Psoas muscle (tissue), 8 donors: ENCODE results near the gene OSBPL7. TPM values are rescaled to one million over a fixed set of nuclear protein-coding genes. Genes with fewer than 3 reads are reported as not detected.

Experiments used
- ATAC-seq, 4 donors: fragments of 200-7000 bp; cut with Tn5 transposase; one replicate each; pipeline ENCODE4 v1.9.1; 2020; ENCODE audit warnings: moderate library complexity in 3 of 4, mild to moderate bottlenecking in 2 of 4
- DNase-seq, 2 donors: peaks; one replicate each; pipeline ENCODE4 v3.0.0-alpha.2; 2020
- H3K27ac ChIP-seq: fragments of 200-600 bp; one replicate; pipeline ENCODE4 v1.8.0; 2022
- H3K27me3 ChIP-seq, 3 donors: fragments of 200-600 bp in 1 of 3; one replicate each; pipeline versions ENCODE4 v1.6.1 to v1.8.0; 2013 to 2022; ENCODE audit warnings: low read length in 2 of 3, mild to moderate bottlenecking in 2 of 3, moderate library complexity in 1 of 3; ENCODE audit not compliant: insufficient read depth in 3 of 3
- H3K36me3 ChIP-seq, 2 donors: fragments of 200-600 bp in 1 of 2; one replicate each; pipeline versions ENCODE4 v1.6.1 to v1.8.0; 2013 to 2022; ENCODE audit warnings: low read depth in 1 of 2, mild to moderate bottlenecking in 1 of 2, moderate library complexity in 1 of 2; ENCODE audit not compliant: insufficient read depth in 1 of 2
- H3K4me1 ChIP-seq: fragments of 200-600 bp; one replicate; pipeline ENCODE4 v1.8.0; 2022
- H3K4me3 ChIP-seq: fragments of 200-600 bp; one replicate; pipeline ENCODE4 v1.8.0; 2022; ENCODE audit warnings: mild to moderate bottlenecking
- H3K9me3 ChIP-seq: fragments of 200-600 bp; one replicate; pipeline ENCODE4 v1.8.0; 2022
- WGBS, 3 donors: extraction: QIAGEN DNeasy Blood & Tissue Kit; methylation state at CpG; one replicate each; pipeline versions ENCODE4 v1.1.6 to v1.1.7; 2013; 5-methylcytosine and 5-hydroxymethylcytosine counted together
- intact Hi-C, 2 donors: fragments of 100-400 bp; cut with DNase I; formaldehyde crosslinking; loops; one replicate each; pipeline versions ENCODE4 v1.11.0 to v1.14.2; 2022
- polyA plus RNA-seq, 3 donors: library from polyadenylated mRNA; stranded (reverse); fragments of 200-250 nt; gene quantifications; one replicate each; pipeline ENCODE4 v1.2.3, GENCODE V29; 2013
- total RNA-seq, 4 donors: library from RNA; stranded (reverse); fragmentation: NEBNext Ultra II Directional in 2 of 4; extraction: Animal tissue kit (Norgen Biotek cat#: 25700) in 2 of 4; gene quantifications; one replicate each; pipeline versions ENCODE4 v1.2.1 to v1.2.4, GENCODE V29; 2021 to 2023
- TF ChIP-seq, protein P1 (sequence below): fragments of 200-600 bp; IDR thresholded peaks from one replicate; pipeline ENCODE4 v1.8.0; 2022; ENCODE audit warnings: antibody characterized with exemption
- donor health status: healthy with polysubstance abuse.
- donor health status: DM: no; HTN: no; CAD: no; lungs with moderate emphysema.
- donor health status: Bipolar disorder and iron deficiency.
- donor health status: healthy.
- donor health status: DM: yes; HTN: yes; CAD: no.
- donor health status: DM: no; HTN: no; CAD: no.
- donor health status: DM: no; HTN: no; CAD: no.
- donor health status: DM: yes; HTN: yes; CAD: no.

Gene OSBPL7
- total and polyA plus RNA-seq, 7 donors, result 0.95 to 23.4 (median 2.6) TPM

DNA sequence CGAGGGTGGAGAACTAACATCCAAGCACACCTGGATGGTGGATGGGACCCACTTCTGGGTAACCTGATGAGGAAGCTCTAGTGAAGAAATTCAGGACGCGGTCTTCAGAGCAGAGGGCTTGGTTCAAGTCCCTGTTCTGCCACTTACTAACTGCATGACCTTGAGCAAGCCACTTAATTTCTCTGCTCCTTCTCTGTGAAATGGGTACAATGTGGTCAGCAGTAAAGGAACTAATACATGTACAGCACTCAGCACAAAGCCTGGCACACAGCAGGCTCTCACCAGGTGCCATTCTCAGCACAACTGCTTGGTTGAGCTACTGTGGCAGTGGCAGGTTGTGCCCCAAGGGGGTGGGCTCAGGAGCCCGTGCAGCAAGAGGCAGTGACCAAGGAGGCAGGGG, 1.9 kb upstream of the OSBPL7 start:
- H3K27ac ChIP-seq, result no peak overlapping the region
- H3K4me1 ChIP-seq, result peaks cover 21% of the 10 kb centered on the region
- H3K4me3 ChIP-seq, result no peak overlapping the region
- 85 to 92% (median 90%) methylated on average over 4 of the region's 4 CpGs for WGBS, 3 donors
- H3K9me3 ChIP-seq, result no peaks in the 10 kb centered on the region
- H3K36me3 ChIP-seq, result peaks cover 8 to 68% of the 10 kb centered on the region in 2 donors
- no peak for ATAC-seq
- TF ChIP-seq, protein P1, sequence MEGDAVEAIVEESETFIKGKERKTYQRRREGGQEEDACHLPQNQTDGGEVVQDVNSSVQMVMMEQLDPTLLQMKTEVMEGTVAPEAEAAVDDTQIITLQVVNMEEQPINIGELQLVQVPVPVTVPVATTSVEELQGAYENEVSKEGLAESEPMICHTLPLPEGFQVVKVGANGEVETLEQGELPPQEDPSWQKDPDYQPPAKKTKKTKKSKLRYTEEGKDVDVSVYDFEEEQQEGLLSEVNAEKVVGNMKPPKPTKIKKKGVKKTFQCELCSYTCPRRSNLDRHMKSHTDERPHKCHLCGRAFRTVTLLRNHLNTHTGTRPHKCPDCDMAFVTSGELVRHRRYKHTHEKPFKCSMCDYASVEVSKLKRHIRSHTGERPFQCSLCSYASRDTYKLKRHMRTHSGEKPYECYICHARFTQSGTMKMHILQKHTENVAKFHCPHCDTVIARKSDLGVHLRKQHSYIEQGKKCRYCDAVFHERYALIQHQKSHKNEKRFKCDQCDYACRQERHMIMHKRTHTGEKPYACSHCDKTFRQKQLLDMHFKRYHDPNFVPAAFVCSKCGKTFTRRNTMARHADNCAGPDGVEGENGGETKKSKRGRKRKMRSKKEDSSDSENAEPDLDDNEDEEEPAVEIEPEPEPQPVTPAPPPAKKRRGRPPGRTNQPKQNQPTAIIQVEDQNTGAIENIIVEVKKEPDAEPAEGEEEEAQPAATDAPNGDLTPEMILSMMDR, result no peak
- no peaks in the 10 kb centered on the region for H3K27me3 ChIP-seq
- DNase-seq, result no peak
- intact Hi-C loops, result loop anchor here in 1 of 2 donors (10.0 kb wide), 1 partner anchor 301 kb away; no protein-coding TSS in a partner anchor

DNA sequence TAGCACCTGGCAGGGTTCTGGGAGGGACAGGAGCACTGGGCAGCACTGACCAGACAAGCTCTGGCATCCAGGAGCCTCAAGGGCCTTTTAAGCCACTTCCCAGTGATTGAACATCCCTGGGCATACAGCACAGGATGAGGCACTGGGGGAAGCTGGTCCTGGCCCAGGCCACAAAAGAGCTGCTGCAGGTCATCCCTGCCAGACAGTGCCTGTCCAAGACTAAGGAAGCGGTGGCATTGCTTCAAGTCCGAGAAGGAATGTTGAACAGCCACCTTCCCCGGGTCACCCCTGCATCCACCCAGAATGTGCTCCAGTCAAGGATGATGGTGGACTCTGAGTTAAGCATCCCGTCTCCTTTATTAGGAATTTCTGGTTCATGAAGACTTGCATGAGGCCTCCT, 1.2 kb upstream of the OSBPL7 start:
- H3K27me3 ChIP-seq, result no peaks in the 10 kb centered on the region
- WGBS, 3 donors, result 48 to 89% (median 54%) methylated on average over 4 of the region's 4 CpGs
- H3K27ac ChIP-seq, result peak overlapping the region; percentile 92
- TF ChIP-seq, protein P1, result no peak
- H3K4me3 ChIP-seq, result no peak overlapping the region
- ATAC-seq (no peak), DNase-seq (peak in 1 of 2 donors; percentile 43)
- H3K9me3 ChIP-seq, result no peaks in the 10 kb centered on the region
- intact Hi-C loops, result loop anchor here in 1 of 2 donors (10.0 kb wide), 1 partner anchor 302 kb away; no protein-coding TSS in a partner anchor
- peaks cover 21% of the 10 kb centered on the region for H3K4me1 ChIP-seq
- H3K36me3 ChIP-seq, result peaks cover 5 to 68% of the 10 kb centered on the region in 2 donors

DNA sequence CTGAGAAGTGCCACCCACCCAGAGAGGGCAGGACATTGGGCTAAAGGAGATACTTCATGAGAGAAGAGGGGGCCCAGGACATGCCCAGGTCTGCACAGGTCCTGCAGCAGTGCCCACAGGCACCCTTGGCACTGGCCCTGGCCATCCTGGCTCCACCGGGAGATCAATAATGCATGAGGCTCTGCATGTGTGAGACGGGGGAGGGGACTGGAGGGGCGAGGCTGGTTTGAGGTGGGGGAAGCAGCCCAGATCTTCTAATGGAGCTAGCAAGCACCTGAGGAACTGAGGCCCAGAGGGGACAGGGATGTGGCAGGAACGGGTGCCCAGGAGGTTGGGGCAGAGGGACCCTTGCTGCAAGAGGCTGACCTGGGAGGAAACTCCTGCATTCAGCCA, 567 bp downstream of the OSBPL7 start:
- peak overlapping the region; percentile 92 for H3K27ac ChIP-seq
- WGBS, 3 donors, result 4 to 12% (median 10%) methylated on average over 4 of the region's 4 CpGs
- intact Hi-C loops, result loop anchor here in 1 of 2 donors (10.0 kb wide), 1 partner anchor 304 kb away; no protein-coding TSS in a partner anchor
- ATAC-seq (peak in 3 of 4 donors; percentile 2 to 16 (median 3)), DNase-seq (no peak)
- H3K4me1 ChIP-seq, result peaks cover 21% of the 10 kb centered on the region
- TF ChIP-seq, protein P1, result no peak
- H3K9me3 ChIP-seq, result no peaks in the 10 kb centered on the region
- peaks cover 0 to 68% of the 10 kb centered on the region in 2 donors for H3K36me3 ChIP-seq
- H3K4me3 ChIP-seq, result peak overlapping the region; percentile 84
- no peaks in the 10 kb centered on the region for H3K27me3 ChIP-seq

DNA sequence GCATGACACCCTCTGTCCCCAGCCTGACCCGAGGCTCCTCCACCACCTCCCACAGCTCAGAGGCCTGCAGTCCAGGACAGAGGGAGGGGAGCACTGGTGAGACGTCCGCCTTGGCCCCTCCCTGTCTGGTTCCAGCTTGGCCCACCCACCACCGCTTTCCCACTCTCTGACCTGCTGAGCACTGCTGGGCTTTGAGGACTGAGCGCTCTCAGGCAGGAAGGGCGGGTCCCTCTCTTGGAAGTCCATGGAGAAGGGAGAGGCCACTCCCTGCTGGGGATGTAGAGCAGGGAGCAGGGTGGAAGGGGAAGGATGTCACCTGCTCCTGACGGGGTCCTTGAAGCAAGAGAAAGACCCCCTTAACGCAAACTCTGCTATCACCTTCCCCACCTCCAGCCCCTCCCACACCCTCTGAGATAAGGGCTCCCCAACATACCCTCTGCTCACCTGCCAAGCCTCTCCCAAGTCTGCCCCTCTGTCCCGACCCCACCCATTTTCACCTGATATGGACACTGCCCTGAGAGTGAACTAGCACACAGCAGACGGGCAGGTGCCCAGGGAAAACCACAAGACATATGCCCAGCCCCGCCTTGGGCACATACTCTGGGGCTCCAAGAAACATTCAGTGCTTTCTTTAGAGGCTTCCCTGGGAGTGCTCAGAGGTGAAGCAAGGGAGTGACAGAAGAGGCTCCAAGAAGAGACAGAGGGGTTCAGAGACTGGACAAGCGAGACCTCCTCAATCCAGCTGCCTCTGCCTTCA, 1.4 kb downstream of the OSBPL7 start:
- Histone ChIP-seq H3K27ac (peak overlapping the region; percentile 92), H3K36me3 (peaks cover 0 to 68% of the 10 kb centered on the region in 2 donors), H3K4me1 (peaks cover 21% of the 10 kb centered on the region), H3K27me3 (no peaks in the 10 kb centered on the region), H3K9me3 (no peaks in the 10 kb centered on the region), H3K4me3 (peak overlapping the region; percentile 84)
- intact Hi-C loops, result loop anchor here in 1 of 2 donors (10.0 kb wide), 1 partner anchor 305 kb away; no protein-coding TSS in a partner anchor
- WGBS, 3 donors, result 43 to 69% (median 52%) methylated on average over 10 to 12 of the region's 12 CpGs
- DNase-seq (no peak), ATAC-seq (peak in 3 of 4 donors; percentile 50 to 63 (median 52))
- TF ChIP-seq, protein P1, result no peak
